ENCODE results near the gene KCNJ3.

The KCNJ3 gene, protein sequence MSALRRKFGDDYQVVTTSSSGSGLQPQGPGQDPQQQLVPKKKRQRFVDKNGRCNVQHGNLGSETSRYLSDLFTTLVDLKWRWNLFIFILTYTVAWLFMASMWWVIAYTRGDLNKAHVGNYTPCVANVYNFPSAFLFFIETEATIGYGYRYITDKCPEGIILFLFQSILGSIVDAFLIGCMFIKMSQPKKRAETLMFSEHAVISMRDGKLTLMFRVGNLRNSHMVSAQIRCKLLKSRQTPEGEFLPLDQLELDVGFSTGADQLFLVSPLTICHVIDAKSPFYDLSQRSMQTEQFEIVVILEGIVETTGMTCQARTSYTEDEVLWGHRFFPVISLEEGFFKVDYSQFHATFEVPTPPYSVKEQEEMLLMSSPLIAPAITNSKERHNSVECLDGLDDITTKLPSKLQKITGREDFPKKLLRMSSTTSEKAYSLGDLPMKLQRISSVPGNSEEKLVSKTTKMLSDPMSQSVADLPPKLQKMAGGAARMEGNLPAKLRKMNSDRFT

GRCh38 chr2:154698296-154698720 is at the start of gene KCNJ3:
KCNJ3 (plus strand) TSS chr2:154698695; CDS start chr2:154698776, 81 bp downstream.
- no peak for DNase-seq (ENCODE audit: low spot score)

GRCh38 chr2:154655499-154655898 is 43.0 kb upstream of the KCNJ3 start:
- no peak for DNase-seq (ENCODE audit: low spot score)

DNA sequence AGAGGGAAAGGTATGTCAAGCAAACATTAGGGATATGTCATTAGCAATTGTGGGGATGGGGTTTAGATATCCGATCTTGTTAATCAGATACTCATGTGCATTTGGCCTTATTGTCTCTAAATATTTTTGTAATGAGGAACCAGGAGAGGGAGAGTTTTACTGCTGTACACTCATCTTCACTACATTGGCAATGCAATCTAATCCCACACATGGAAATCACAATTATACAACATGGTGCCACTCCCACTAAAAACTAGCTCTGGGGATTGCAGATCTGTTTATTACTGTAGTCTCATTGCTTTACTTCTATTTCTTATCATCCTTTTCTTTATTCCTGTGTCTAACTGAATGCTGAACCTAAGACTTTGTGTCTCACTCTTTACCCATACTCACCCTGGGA is 39.6 kb upstream of the KCNJ3 start:
- DNase-seq (ENCODE audit: low spot score) = no peak

- no peak for DNase-seq (ENCODE audit: low spot score)
Measured at GRCh38 chr2:154664248-154664647, 34.2 kb upstream of the KCNJ3 start.

- DNase-seq (ENCODE audit: low spot score) = no peak
Measured at GRCh38 chr2:154670083-154670482, 28.4 kb upstream of the KCNJ3 start.

- DNase-seq (ENCODE audit: low spot score) = no peak
Measured at GRCh38 chr2:154673694-154674093, 24.8 kb upstream of the KCNJ3 start.

DNA sequence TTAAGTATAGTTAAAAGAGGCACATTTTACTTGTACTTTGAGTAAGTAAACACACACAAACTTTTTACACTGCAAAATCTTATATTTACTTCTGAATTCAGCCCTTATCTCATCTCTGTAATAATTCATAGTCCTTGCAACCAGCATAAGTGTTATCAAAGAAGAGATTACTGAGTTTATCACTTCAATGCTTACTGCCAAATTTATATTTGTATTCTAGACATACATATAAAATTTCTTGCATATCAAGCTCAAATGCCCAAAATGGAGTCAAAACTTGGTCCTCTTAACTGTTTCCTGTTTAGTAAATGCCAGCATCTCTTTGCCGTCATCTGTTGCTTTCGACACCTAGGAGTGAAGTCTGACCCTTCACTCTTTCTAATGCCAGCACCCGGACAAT is 21.1 kb upstream of the KCNJ3 start:
- no peak for DNase-seq (ENCODE audit: low spot score)

DNA sequence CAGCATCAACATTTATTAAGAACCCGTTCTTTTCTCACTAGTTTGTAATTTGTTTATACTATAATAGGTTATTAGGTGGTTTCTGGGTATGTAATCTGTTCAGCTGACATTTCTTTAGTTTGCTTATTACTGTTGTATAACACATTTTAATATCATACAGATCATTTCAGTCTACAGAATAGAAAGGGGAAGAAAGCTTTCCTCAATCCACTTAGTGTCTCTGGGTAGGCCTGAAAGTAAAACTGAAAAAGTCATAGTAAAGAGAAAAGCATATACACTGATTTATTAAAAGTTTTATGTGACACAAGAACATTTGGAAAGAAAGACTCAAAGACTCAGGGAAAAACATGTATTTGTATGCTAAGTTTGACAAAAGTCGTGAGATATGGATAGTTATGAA is 16.8 kb upstream of the KCNJ3 start:
- no peak for DNase-seq (ENCODE audit: low spot score)

DNA sequence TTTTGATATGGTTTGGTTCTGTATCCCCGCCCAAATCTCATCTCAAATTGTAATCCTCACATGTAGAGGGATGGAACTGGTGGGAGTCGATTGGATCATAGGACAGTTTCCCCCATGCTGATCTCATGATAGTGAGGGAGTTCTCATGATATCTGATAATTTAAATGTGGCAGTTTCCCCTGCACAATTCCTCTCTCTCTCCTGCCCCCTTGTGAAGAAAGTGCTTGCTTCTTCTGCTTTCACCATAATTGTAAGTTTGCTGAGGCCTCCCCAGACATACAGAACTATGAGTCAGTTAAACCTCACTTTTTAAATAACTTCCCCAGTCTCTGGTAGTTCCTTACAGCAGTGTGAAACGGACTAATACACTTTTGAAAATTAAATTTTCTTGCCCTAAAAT is 12.3 kb upstream of the KCNJ3 start:
- no peak for DNase-seq (ENCODE audit: low spot score)

DNA sequence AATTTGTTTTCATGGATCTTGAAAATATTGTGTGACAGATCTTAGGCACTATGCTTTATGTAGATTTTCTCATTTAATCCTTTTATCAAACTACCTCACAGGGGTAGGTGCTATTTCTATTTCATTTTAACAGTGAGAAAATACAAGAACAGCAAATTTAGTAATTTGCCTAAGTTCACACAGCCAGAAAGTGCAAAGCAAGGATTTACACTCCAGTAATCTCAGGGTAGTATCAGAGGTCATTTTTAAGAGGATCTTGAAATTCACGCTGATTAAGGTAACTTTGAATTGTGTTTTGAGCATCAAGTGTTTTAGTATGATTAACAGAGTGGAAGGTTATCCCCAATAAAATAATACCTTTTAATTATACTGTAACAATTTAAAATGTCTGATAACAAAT is 10.1 kb upstream of the KCNJ3 start:
- DNase-seq (ENCODE audit: low spot score) = no peak

GRCh38 chr2:154689158-154689557 is 9.3 kb upstream of the KCNJ3 start:
- no peak for DNase-seq (ENCODE audit: low spot score)

DNA sequence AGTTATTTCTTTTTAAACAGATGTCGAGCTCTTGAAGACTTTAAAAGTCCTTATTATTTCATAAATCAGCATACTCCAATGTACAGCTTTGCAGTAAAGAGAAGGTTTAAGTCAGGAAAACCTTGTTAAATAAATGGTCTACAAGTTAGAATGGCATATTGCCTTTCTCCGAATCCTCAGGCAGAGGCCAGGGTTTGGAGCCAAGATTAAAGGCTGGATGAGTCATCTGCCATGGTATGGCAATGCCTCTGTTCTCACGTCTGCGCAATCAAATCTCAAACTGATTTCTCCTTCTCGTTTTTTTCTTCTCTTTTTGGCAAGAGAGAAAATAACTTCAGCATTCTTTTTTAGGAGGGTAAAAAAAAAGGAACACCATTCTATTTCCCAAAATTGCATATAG is 5.6 kb upstream of the KCNJ3 start:
- no peak for DNase-seq (ENCODE audit: low spot score)

GRCh38 chr2:154693741-154694340 is 4.7 kb upstream of the KCNJ3 start:
- no peak for DNase-seq (ENCODE audit: low spot score)

- no peak for DNase-seq (ENCODE audit: low spot score)
Measured at GRCh38 chr2:154694881-154695280, 3.6 kb upstream of the KCNJ3 start.

DNA sequence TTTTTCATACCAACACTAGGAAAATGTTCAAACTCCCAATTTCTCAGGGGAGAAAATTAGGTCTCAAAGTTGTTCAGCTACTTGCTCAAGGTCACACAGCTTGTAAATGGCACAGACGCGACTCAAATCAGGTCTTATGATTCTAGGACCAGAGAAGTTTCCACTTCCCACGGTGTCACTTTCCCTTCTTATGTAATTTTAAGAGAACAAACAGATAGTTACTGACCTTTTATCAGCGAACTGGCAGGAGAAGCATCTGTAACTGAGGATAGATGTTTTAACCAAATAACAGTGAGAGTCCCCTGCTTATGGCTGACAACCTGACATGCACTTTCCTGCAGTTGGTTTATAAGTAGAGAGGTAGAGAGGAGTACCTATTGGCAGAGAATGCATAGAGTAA is 2.1 kb upstream of the KCNJ3 start:
- no peak for DNase-seq (ENCODE audit: low spot score)

- no peak for DNase-seq (ENCODE audit: low spot score)
Measured at GRCh38 chr2:154696810-154697417, 1.6 kb upstream of the KCNJ3 start.

GRCh38 chr2:154697418-154698252 is 860 bp upstream of the KCNJ3 start:
- DNase-seq (ENCODE audit: low spot score) = peak; percentile 80

DNA sequence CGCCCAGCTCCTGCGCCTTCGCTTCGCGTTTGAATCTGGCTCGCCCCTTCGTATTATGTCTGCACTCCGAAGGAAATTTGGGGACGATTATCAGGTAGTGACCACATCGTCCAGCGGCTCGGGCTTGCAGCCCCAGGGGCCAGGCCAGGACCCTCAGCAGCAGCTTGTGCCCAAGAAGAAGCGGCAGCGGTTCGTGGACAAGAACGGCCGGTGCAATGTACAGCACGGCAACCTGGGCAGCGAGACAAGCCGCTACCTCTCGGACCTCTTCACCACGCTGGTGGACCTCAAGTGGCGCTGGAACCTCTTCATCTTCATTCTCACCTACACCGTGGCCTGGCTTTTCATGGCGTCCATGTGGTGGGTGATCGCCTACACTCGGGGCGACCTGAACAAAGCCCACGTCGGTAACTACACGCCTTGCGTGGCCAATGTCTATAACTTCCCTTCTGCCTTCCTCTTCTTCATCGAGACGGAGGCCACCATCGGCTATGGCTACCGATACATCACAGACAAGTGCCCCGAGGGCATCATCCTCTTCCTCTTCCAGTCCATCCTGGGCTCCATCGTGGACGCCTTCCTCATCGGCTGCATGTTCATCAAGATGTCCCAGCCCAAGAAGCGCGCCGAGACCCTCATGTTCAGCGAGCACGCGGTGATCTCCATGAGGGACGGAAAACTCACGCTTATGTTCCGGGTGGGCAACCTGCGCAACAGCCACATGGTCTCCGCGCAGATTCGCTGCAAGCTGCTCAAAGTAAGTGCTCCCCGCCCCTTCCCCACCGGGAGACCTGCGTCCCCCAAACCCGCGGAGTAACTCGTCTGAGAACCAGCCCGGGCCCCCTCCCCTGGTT is 453 bp downstream of the KCNJ3 start:
- DNase-seq (ENCODE audit: low spot score) = no peak

GRCh38 chr2:154699575-154699930 is 1.1 kb downstream of the KCNJ3 start:
- no peak for DNase-seq (ENCODE audit: low spot score)

DNA sequence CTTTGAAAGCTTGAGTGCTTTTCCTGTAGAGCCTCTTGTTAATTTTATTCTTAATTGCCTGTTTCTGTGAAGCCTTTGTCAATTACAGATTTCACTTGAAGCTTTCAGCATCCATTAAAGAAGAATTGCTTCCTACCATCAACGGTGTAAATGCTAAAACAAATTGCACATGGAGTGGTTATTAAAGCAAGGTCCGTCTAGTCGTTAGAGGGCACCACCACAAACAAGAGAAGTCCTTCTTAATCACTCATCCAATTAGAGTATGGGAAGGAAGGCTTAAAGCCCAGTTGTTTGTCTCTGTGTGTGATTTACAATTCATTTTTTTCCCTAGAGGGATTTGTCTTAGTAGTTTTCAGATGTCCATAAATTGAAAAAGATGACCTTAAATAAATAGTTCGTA is 1.6 kb downstream of the KCNJ3 start:
- no peak for DNase-seq (ENCODE audit: low spot score)

GRCh38 chr2:154704991-154705390 is 6.5 kb downstream of the KCNJ3 start:
- no peak for DNase-seq (ENCODE audit: low spot score)

Measured in ecto neural progenitor cell (in vitro differentiated cells).